Measurements from ENCODE around the gene PTX4. TPM values are rescaled to one million over a fixed set of nuclear protein-coding genes. Genes with fewer than 3 reads are reported as not detected.
"Not testable (repeated sequence)": the region's sequence is repeated elsewhere in the genome, so short reads cannot be mapped to it uniquely, and the experiment has no call there.

PTX4 gene
- total RNA-seq, 1 experiment from 2014 or later, result not detected

GRCh38 chr16:1448536-1449116, 40.1 kb downstream of the PTX4 start:
- Histone ChIP-seq H3K4me3 (no peak overlapping the region), H3K9me3 (no peaks in the 10 kb centered on the region), H3K27me3 (no peaks in the 10 kb centered on the region), H3K36me3 (peaks cover 3% of the 10 kb centered on the region; the same call in 1 of the 2 replicates)
- no peak for DNase-seq

GRCh38 chr16:1447965-1448364, 40.8 kb downstream of the PTX4 start:
- Histone ChIP-seq H3K4me3 (no peak overlapping the region), H3K36me3 (no peaks in the 10 kb centered on the region; the same call in 1 of the 2 replicates)

GRCh38 chr16:1446296-1447080, 42.3 kb downstream of the PTX4 start:
- Histone ChIP-seq H3K4me3 (no peak overlapping the region), H3K27me3 (no peaks in the 10 kb centered on the region), H3K9me3 (no peaks in the 10 kb centered on the region), H3K36me3 (no peaks in the 10 kb centered on the region; the same call in 1 of the 2 replicates)
- no peak for DNase-seq

More at GRCh38 chr16:1447965-1448364, 40.8 kb downstream of the PTX4 start:
- no peak for DNase-seq
- Histone ChIP-seq H3K27me3 (no peaks in the 10 kb centered on the region), H3K9me3 (no peaks in the 10 kb centered on the region)

GRCh38 chr16:1445518-1446203, 43.1 kb downstream of the PTX4 start:
- no peak overlapping the region for H3K4me3 ChIP-seq
- no peak for DNase-seq
- no peaks in the 10 kb centered on the region for H3K36me3 ChIP-seq
- no peaks in the 10 kb centered on the region for H3K27me3 ChIP-seq
- H3K9me3 ChIP-seq, result no peaks in the 10 kb centered on the region

GRCh38 chr16:1444730-1445517, 43.8 kb downstream of the PTX4 start:
- Histone ChIP-seq H3K36me3 (no peaks in the 10 kb centered on the region), H3K27me3 (no peaks in the 10 kb centered on the region), H3K9me3 (no peaks in the 10 kb centered on the region), H3K4me3 (no peak overlapping the region)
- no peak for DNase-seq

- H3K36me3 ChIP-seq, result no peaks in the 10 kb centered on the region
These were observed 44.6 kb downstream of the PTX4 start, which contains the start of gene CCDC154 for GRCh38 chr16:1443980-1444729. CCDC154 (minus strand) TSS chr16:1444556; CDS start chr16:1444322, 234 bp downstream.

GRCh38 chr16:1443403-1443973, 45.3 kb downstream of the PTX4 start:
- no peak for DNase-seq
- Histone ChIP-seq H3K9me3 (no peaks in the 10 kb centered on the region), H3K36me3 (no peaks in the 10 kb centered on the region), H3K4me3 (no peak overlapping the region), H3K27me3 (no peaks in the 10 kb centered on the region)

More at GRCh38 chr16:1443980-1444729, 44.6 kb downstream of the PTX4 start, which contains the start of gene CCDC154:
- no peak for DNase-seq
- H3K27me3 ChIP-seq, result no peaks in the 10 kb centered on the region
- no peaks in the 10 kb centered on the region for H3K9me3 ChIP-seq
- H3K4me3 ChIP-seq, result no peak within 1 kb of the TSS

- Histone ChIP-seq H3K9me3 (no peaks in the 10 kb centered on the region), H3K36me3 (no peaks in the 10 kb centered on the region), H3K4me3 (no peak overlapping the region), H3K27me3 (no peaks in the 10 kb centered on the region)
- DNase-seq, result no peak
These were observed 46.0 kb downstream of the PTX4 start for GRCh38 chr16:1442697-1443096.

GRCh38 chr16:1441391-1441829, 47.3 kb downstream of the PTX4 start:
- H3K4me3 ChIP-seq, result no peak overlapping the region
- DNase-seq, result no peak
- H3K36me3 ChIP-seq, result no peaks in the 10 kb centered on the region
- no peaks in the 10 kb centered on the region for H3K27me3 ChIP-seq
- no peaks in the 10 kb centered on the region for H3K9me3 ChIP-seq

GRCh38 chr16:1439699-1440074, 49.1 kb downstream of the PTX4 start:
- not testable (repeated sequence) for H3K4me3 ChIP-seq, H3K36me3 ChIP-seq, DNase-seq, H3K9me3 ChIP-seq, H3K27me3 ChIP-seq

- no peak for DNase-seq
- no peaks in the 10 kb centered on the region for H3K27me3 ChIP-seq
- no peak overlapping the region for H3K4me3 ChIP-seq
- no peaks in the 10 kb centered on the region for H3K36me3 ChIP-seq
- no peaks in the 10 kb centered on the region for H3K9me3 ChIP-seq
These were observed 49.6 kb downstream of the PTX4 start for GRCh38 chr16:1439058-1439698.

GRCh38 chr16:1438229-1439057, 50.3 kb downstream of the PTX4 start:
- no peaks in the 10 kb centered on the region for H3K36me3 ChIP-seq

GRCh38 chr16:1437606-1438005, 51.1 kb downstream of the PTX4 start:
- Histone ChIP-seq H3K27me3 (no peaks in the 10 kb centered on the region), H3K4me3 (no peak overlapping the region), H3K36me3 (no peaks in the 10 kb centered on the region), H3K9me3 (no peaks in the 10 kb centered on the region)
- no peak for DNase-seq

More at GRCh38 chr16:1438229-1439057, 50.3 kb downstream of the PTX4 start:
- H3K27me3 ChIP-seq, result no peaks in the 10 kb centered on the region
- H3K4me3 ChIP-seq, result no peak overlapping the region
- H3K9me3 ChIP-seq, result no peaks in the 10 kb centered on the region
- no peak for DNase-seq

GRCh38 chr16:1436731-1437355, 51.9 kb downstream of the PTX4 start:
- DNase-seq, result no peak
- Histone ChIP-seq H3K36me3 (no peaks in the 10 kb centered on the region), H3K9me3 (no peaks in the 10 kb centered on the region), H3K27me3 (no peaks in the 10 kb centered on the region), H3K4me3 (no peak overlapping the region)

All from MG63 (cell line).